Measurements from ENCODE around the gene GMPPA. TPM values are rescaled to one million over a fixed set of nuclear protein-coding genes. Genes with fewer than 3 reads are reported as not detected.

Gene GMPPA
- total RNA-seq, 1 experiment from 2014 or later, result 32.0 TPM

- WGBS (ENCODE audit: extremely low coverage, insufficient read length, low lambda C conversion rate), result no CpG with 5 or more reads among the region's 20 CpGs
- H3K9me3 ChIP-seq (ENCODE audit: control insufficient read depth, low read depth, low read length), result no peaks in the 10 kb centered on the region
- no peak overlapping the region for H2BK5ac ChIP-seq (ENCODE audit: insufficient read length, low read length)
- H3K14ac ChIP-seq (ENCODE audit: insufficient read depth, low read length), result no peak overlapping the region
- H3K9ac ChIP-seq (ENCODE audit: extremely low read depth, insufficient read length, low read length), result no peak overlapping the region
- H3K27me3 ChIP-seq (ENCODE audit: insufficient read depth, low read length), result peaks cover 15% of the 10 kb centered on the region; the same call in 1 of the 2 replicates
- H2BK120ac ChIP-seq (ENCODE audit: low read depth, low read length, poor library complexity, severe bottlenecking), result no peak overlapping the region
- peak overlapping the region; percentile 32 to 96; a peak in 4 of 5 replicates for H3K4me3 Mint-ChIP-seq
- peaks cover 24% of the 10 kb centered on the region for H3K23me2 ChIP-seq (ENCODE audit: insufficient read length, low read depth, low read length, poor library complexity, severe bottlenecking)
- no peak overlapping the region for H2BK12ac ChIP-seq (ENCODE audit: insufficient read length, low read depth, low read length)
- no peak overlapping the region for H2AK5ac ChIP-seq (ENCODE audit: insufficient read length, low read length)
- H4K20me1 ChIP-seq (ENCODE audit: control insufficient read depth, insufficient read depth, insufficient read length), result peaks cover 5% of the 10 kb centered on the region
- H2AFZ ChIP-seq (ENCODE audit: low read length), result no peak overlapping the region
- H3K18ac ChIP-seq (ENCODE audit: insufficient read length, low read depth, low read length), result no peak overlapping the region
- no peaks in the 10 kb centered on the region for H3K79me2 ChIP-seq (ENCODE audit: insufficient read depth, low read length)
- H4K8ac ChIP-seq (replicated peaks; ENCODE audit: insufficient read length, low read depth, low read length), result no peak overlapping the region
- H3K27me3 Mint-ChIP-seq (ENCODE audit: low read depth), result peaks cover 59% of the 10 kb centered on the region
- no peak overlapping the region for H3T11ph ChIP-seq (ENCODE audit: low read length)
- peaks cover 12% of the 10 kb centered on the region; the same call in 1 of the 2 replicates for H3K4me1 ChIP-seq (ENCODE audit: insufficient read depth, low read length)
- no peaks in the 10 kb centered on the region; a peak in 1 of 5 replicates for H3K9me3 Mint-ChIP-seq
- no peak overlapping the region for H3K56ac ChIP-seq (ENCODE audit: insufficient read length, low read depth, low read length)
- TF ChIP-seq, protein P1, sequence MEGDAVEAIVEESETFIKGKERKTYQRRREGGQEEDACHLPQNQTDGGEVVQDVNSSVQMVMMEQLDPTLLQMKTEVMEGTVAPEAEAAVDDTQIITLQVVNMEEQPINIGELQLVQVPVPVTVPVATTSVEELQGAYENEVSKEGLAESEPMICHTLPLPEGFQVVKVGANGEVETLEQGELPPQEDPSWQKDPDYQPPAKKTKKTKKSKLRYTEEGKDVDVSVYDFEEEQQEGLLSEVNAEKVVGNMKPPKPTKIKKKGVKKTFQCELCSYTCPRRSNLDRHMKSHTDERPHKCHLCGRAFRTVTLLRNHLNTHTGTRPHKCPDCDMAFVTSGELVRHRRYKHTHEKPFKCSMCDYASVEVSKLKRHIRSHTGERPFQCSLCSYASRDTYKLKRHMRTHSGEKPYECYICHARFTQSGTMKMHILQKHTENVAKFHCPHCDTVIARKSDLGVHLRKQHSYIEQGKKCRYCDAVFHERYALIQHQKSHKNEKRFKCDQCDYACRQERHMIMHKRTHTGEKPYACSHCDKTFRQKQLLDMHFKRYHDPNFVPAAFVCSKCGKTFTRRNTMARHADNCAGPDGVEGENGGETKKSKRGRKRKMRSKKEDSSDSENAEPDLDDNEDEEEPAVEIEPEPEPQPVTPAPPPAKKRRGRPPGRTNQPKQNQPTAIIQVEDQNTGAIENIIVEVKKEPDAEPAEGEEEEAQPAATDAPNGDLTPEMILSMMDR (conservative IDR thresholded peaks at IDR 0.05), result no peak
- H3K27ac Mint-ChIP-seq, result peak overlapping the region in 1 of 3 experiments; percentile 74; a peak in 1 of 7 replicates
- H3K4ac ChIP-seq (ENCODE audit: low read depth, low read length), result no peak overlapping the region
- no peak overlapping the region for H3K27ac ChIP-seq (ENCODE audit: insufficient read length, low read depth, low read length)
- no peak overlapping the region for H3K23ac ChIP-seq (ENCODE audit: insufficient read length, low read depth, low read length)
- H4K91ac ChIP-seq (ENCODE audit: insufficient read length, low read depth, low read length), result no peak overlapping the region
- H4K5ac ChIP-seq (ENCODE audit: insufficient read length, low read depth, low read length), result no peak overlapping the region
- DNase-seq, result no peak
- peak overlapping the region; percentile 77 for H3K4me2 ChIP-seq (ENCODE audit: insufficient read depth, insufficient read length, low read length)
- H3K4me1 Mint-ChIP-seq, result peaks cover 32 to 50% of the 10 kb centered on the region in 2 experiments
- H2BK20ac ChIP-seq (ENCODE audit: low read depth, low read length, poor library complexity, severe bottlenecking), result no peak overlapping the region
- no peaks in the 10 kb centered on the region for H3K79me1 ChIP-seq (ENCODE audit: insufficient read depth, low read depth, low read length, poor library complexity, severe bottlenecking)
- H3K36me3 Mint-ChIP-seq (ENCODE audit: insufficient read depth in 1 of 3, low read depth in 3 of 3), result no peaks in the 10 kb centered on the region; a peak in 1 of 7 replicates
- H2BK15ac ChIP-seq (ENCODE audit: low read depth, low read length), result no peak overlapping the region
These were observed 2.4 kb upstream of the GMPPA start for GRCh38 chr2:219496247-219496824.
